Neuronal stem cell (in vitro differentiated cells): Measurements from ENCODE around the gene SPAG5.

Experiments
- DNase-seq: peaks from one replicate; pipeline ENCODE4 v3.0.0-alpha.2; 2013; ENCODE audit warnings: low spot score
- H2AFZ ChIP-seq: one replicate; pipeline ENCODE4 v1.6.1; 2013; ENCODE audit warnings: mild to moderate bottlenecking, low read length, inconsistent platforms
- H2AK5ac ChIP-seq: 2 replicates; pipeline ENCODE4 v1.6.1; 2013; ENCODE audit warnings: low read depth, mild to moderate bottlenecking, inconsistent platforms, low read length, moderate library complexity, mixed read lengths
- H2BK120ac ChIP-seq: 2 replicates; pipeline ENCODE4 v1.6.1; 2013; ENCODE audit warnings: low read depth, mild to moderate bottlenecking, inconsistent platforms, low read length, moderate library complexity, mixed read lengths
- H2BK12ac ChIP-seq: one replicate; pipeline ENCODE4 v1.6.1; 2013; ENCODE audit warnings: low read length, inconsistent platforms
- H2BK15ac ChIP-seq: 2 replicates; pipeline ENCODE4 v1.6.1; 2013; ENCODE audit warnings: mild to moderate bottlenecking, low read length, inconsistent platforms, mixed read lengths
- H2BK5ac ChIP-seq: one replicate; pipeline ENCODE4 v1.6.1; 2013; ENCODE audit warnings: inconsistent platforms, mild to moderate bottlenecking, low read length, moderate library complexity
- H3K14ac ChIP-seq: one replicate; pipeline ENCODE4 v1.6.1; 2013; ENCODE audit warnings: low read length, inconsistent platforms
- H3K18ac ChIP-seq: 2 replicates; pipeline ENCODE4 v1.6.1; 2013; ENCODE audit warnings: low read length, inconsistent platforms
- H3K23ac ChIP-seq: 2 replicates; pipeline ENCODE4 v1.6.1; 2013; ENCODE audit warnings: low read depth, mild to moderate bottlenecking, mixed read lengths, low read length, inconsistent platforms; ENCODE audit not compliant: poor library complexity
- H3K27ac ChIP-seq: replicated peaks from 3 replicates; pipeline ENCODE4 v1.5.1; 2013; ENCODE audit warnings: low read length, inconsistent platforms
- H3K27me3 ChIP-seq, 3 experiments: 2 replicates each; pipeline ENCODE4 v1.6.1; 2013; ENCODE audit warnings: low read length in 3 of 3, mild to moderate bottlenecking in 2 of 3, inconsistent platforms in 1 of 3, low read depth in 1 of 3, mixed read lengths in 1 of 3, moderate library complexity in 1 of 3; ENCODE audit not compliant: control insufficient read depth in 3 of 3, insufficient read depth in 3 of 3
- H3K36me3 ChIP-seq, 2 donors: replicated peaks in 1 of 2; 2 replicates each; pipeline ENCODE4 v1.6.1; 2013; ENCODE audit warnings: low read length in 2 of 2; ENCODE audit not compliant: control insufficient read depth in 2 of 2, insufficient read depth in 2 of 2
- H3K4ac ChIP-seq: 2 replicates; pipeline ENCODE4 v1.6.1; 2013; ENCODE audit warnings: inconsistent platforms, mild to moderate bottlenecking, low read length, moderate library complexity
- H3K4me1 ChIP-seq, 2 donors: 1 replicate in 1 of 2; 2 replicates in 1 of 2; pipeline ENCODE4 v1.6.1; 2013; ENCODE audit warnings: low read length in 2 of 2, low read depth in 1 of 2; ENCODE audit not compliant: control insufficient read depth in 2 of 2, insufficient read depth in 1 of 2
- H3K4me2 ChIP-seq: one replicate; pipeline ENCODE4 v1.6.1; 2013; ENCODE audit warnings: mild to moderate bottlenecking, low read length, inconsistent platforms; ENCODE audit not compliant: insufficient read depth, poor library complexity, severe bottlenecking
- H3K4me3 ChIP-seq, 2 donors: 2 replicates each; pipeline ENCODE4 v1.5.1; 2013; ENCODE audit warnings: low read length in 2 of 2, mild to moderate bottlenecking in 2 of 2, inconsistent platforms in 1 of 2, moderate library complexity in 1 of 2
- H3K79me1 ChIP-seq: one replicate; pipeline ENCODE4 v1.6.1; 2013; ENCODE audit warnings: low read depth, mild to moderate bottlenecking, inconsistent platforms, low read length, moderate library complexity
- H3K9ac ChIP-seq: one replicate; pipeline ENCODE4 v1.6.1; 2013; ENCODE audit warnings: mild to moderate bottlenecking, low read depth, low read length, inconsistent platforms; ENCODE audit not compliant: poor library complexity
- H3K9me3 ChIP-seq, 2 donors: replicated peaks in 1 of 2; 2 replicates each; pipeline versions ENCODE3 to v1.6.1; 2013; ENCODE audit warnings: low read length in 2 of 2, mild to moderate bottlenecking in 2 of 2, inconsistent platforms in 1 of 2, low read depth in 1 of 2, mixed read lengths in 1 of 2, moderate library complexity in 1 of 2; ENCODE audit not compliant: control insufficient read depth in 2 of 2, insufficient read depth in 1 of 2
- H4K8ac ChIP-seq: one replicate; pipeline ENCODE4 v1.6.1; 2013; ENCODE audit warnings: low read depth, mild to moderate bottlenecking, inconsistent platforms, low read length, moderate library complexity
- H4K91ac ChIP-seq: one replicate; pipeline ENCODE4 v1.6.1; 2013; ENCODE audit warnings: low read length, low read depth, mild to moderate bottlenecking, inconsistent platforms; ENCODE audit not compliant: poor library complexity
- WGBS, 2 donors: extraction: QIAGEN DNeasy Blood & Tissue Kit; methylation state at CpG; one replicate each; pipeline ENCODE4 v1.1.7; 2013; ENCODE audit warnings: missing lambda C conversion rate in 2 of 2, mixed read lengths in 1 of 2; ENCODE audit not compliant: insufficient read length in 2 of 2, insufficient replicate concordance in 1 of 2; ENCODE audit errors: extremely low coverage in 2 of 2; 5-methylcytosine and 5-hydroxymethylcytosine counted together

The SPAG5 gene

GRCh38 chr17:28554565-28554964 is 44.3 kb downstream of the SPAG5 start:
- H4K8ac ChIP-seq = no peak overlapping the region
- no peak overlapping the region for H2BK12ac ChIP-seq
- H3K18ac ChIP-seq = no peak overlapping the region
- no peak overlapping the region for H3K27ac ChIP-seq
- H2BK5ac ChIP-seq = no peak overlapping the region
- H2AK5ac ChIP-seq = no peak overlapping the region
- H3K4me2 ChIP-seq = no peak overlapping the region
- H3K79me1 ChIP-seq = peaks cover 6% of the 10 kb centered on the region
- peaks cover 12 to 14% of the 10 kb centered on the region in 2 donors for H3K4me1 ChIP-seq
- H4K91ac ChIP-seq = no peak overlapping the region
- no peak overlapping the region for H3K14ac ChIP-seq
- no peak overlapping the region for H2AFZ ChIP-seq
- H3K27me3 ChIP-seq = no peaks in the 10 kb centered on the region
- H3K23ac ChIP-seq = no peak overlapping the region
- no peak overlapping the region for H3K9ac ChIP-seq
- H3K4me3 ChIP-seq = no peak overlapping the region
- H2BK120ac ChIP-seq = no peak overlapping the region
- H3K9me3 ChIP-seq = no peaks in the 10 kb centered on the region
- no peak overlapping the region for H3K4ac ChIP-seq
- no peak for DNase-seq
- no peak overlapping the region for H2BK15ac ChIP-seq
- no CpG with 5 or more reads among the region's 6 CpGs for WGBS, 2 donors
- H3K36me3 ChIP-seq = peaks cover 23 to 59% of the 10 kb centered on the region in 2 donors

- Histone ChIP-seq H3K9ac (no peak overlapping the region), H3K14ac (no peak overlapping the region), H2BK5ac (no peak overlapping the region), H4K91ac (no peak overlapping the region), H3K4ac (no peak overlapping the region), H3K23ac (no peak overlapping the region), H2BK120ac (no peak overlapping the region), H3K4me3 (peak overlapping the region in 1 of 2 donors; percentile 67), H3K79me1 (peaks cover 6% of the 10 kb centered on the region), H3K4me1 (peaks cover 12 to 18% of the 10 kb centered on the region in 2 donors), H3K36me3 (peaks cover 20 to 50% of the 10 kb centered on the region in 2 donors), H2BK15ac (no peak overlapping the region), H2AFZ (peak overlapping the region; percentile 93), H3K27ac (no peak overlapping the region), H4K8ac (no peak overlapping the region), H3K27me3 (no peaks in the 10 kb centered on the region), H2BK12ac (no peak overlapping the region), H3K4me2 (peak overlapping the region; percentile 57), H2AK5ac (no peak overlapping the region), H3K18ac (no peak overlapping the region), H3K9me3 (no peaks in the 10 kb centered on the region)
- no CpG with 5 or more reads among the region's 5 CpGs for WGBS, 2 donors
- no peak for DNase-seq
These were observed 45.8 kb downstream of the SPAG5 start for GRCh38 chr17:28553000-28553505.

GRCh38 chr17:28552176-28552999 is 46.4 kb downstream of the SPAG5 start, which contains the start of gene UNC119:
Gene UNC119, minus strand, starts transcription at chr17:28552624. Its CDS starts 67 bp downstream, at chr17:28552557.
- peak within 1 kb of the TSS; percentile 65 for H3K14ac ChIP-seq
- H3K4me2 ChIP-seq = peak within 1 kb of the TSS; percentile 87
- no CpG with 5 or more reads among the region's 67 CpGs for WGBS, 2 donors
- no peak within 1 kb of the TSS for H2AK5ac ChIP-seq
- H3K18ac ChIP-seq = peak within 1 kb of the TSS; percentile 98
- DNase-seq = peak; percentile 79
- no peak within 1 kb of the TSS for H3K27ac ChIP-seq
- peaks cover 12 to 18% of the 10 kb centered on the region in 2 donors for H3K4me1 ChIP-seq
- H2BK12ac ChIP-seq = no peak within 1 kb of the TSS
- H2BK120ac ChIP-seq = no peak within 1 kb of the TSS
- peaks cover 6% of the 10 kb centered on the region for H3K79me1 ChIP-seq
- peak within 1 kb of the TSS; percentile 66 for H3K4ac ChIP-seq
- peak within 1 kb of the TSS; percentile 89 for H3K9ac ChIP-seq
- no peak within 1 kb of the TSS for H4K8ac ChIP-seq
- H3K36me3 ChIP-seq = peaks cover 20 to 50% of the 10 kb centered on the region in 2 donors
- no peak within 1 kb of the TSS for H4K91ac ChIP-seq
- peak within 1 kb of the TSS; percentile 93 for H2AFZ ChIP-seq
- H3K9me3 ChIP-seq = no peaks in the 10 kb centered on the region
- H2BK5ac ChIP-seq = no peak within 1 kb of the TSS
- peak within 1 kb of the TSS; percentile 17 for H2BK15ac ChIP-seq
- peak within 1 kb of the TSS; percentile 67 to 87 for H3K4me3 ChIP-seq
- peak within 1 kb of the TSS; percentile 77 for H3K23ac ChIP-seq
- no peaks in the 10 kb centered on the region for H3K27me3 ChIP-seq
